CD4-positive, alpha-beta T cell (primary cell): ENCODE data around the gene CHST2. TPM values are rescaled to one million over a fixed set of nuclear protein-coding genes. Genes with fewer than 3 reads are reported as not detected.
A peak's percentile ranks its signal among the peaks of the same experiment; 100 is the strongest.

Experiments used
- ATAC-seq: fragments of 200-7000 bp; cut with Tn5 transposase; one replicate; pipeline ENCODE4 v1.10.0; 2022; ENCODE audit warnings: mild to moderate bottlenecking; ENCODE audit not compliant: poor library complexity
- CTCF ChIA-PET: fragments of 350-600 bp; sonication (Branson Sonifier 250); formaldehyde crosslinking; loops from one replicate; lab custom pipeline; 2021; ENCODE audit warnings: antibody characterized with exemption, inconsistent platforms; lab: Charles Lee
- POLR2A ChIA-PET: fragments of 350-600 bp; sonication (Branson Sonifier 250); formaldehyde crosslinking; loops from one replicate; lab custom pipeline; 2021; ENCODE audit warnings: antibody characterized with exemption, inconsistent platforms; lab: Charles Lee
- DNase-seq, 14 experiments: peaks; one replicate each; pipeline ENCODE4 v3.0.0-alpha.2; 2013 to 2020; ENCODE audit warnings: mixed read lengths in 2 of 14
- H3K27ac ChIP-seq, 2 donors: one replicate each; pipeline versions ENCODE4 v1.5.1 to v1.7.0; 2013; ENCODE audit warnings: low read length in 2 of 2, low read depth in 1 of 2, mild to moderate bottlenecking in 1 of 2
- H3K27me3 ChIP-seq, 2 experiments: 1 replicate in 1 of 2; 2 replicates in 1 of 2; pipeline versions ENCODE4 v1.6.1 to v1.7.0; 2013; ENCODE audit warnings: low read length in 2 of 2, control low read depth in 1 of 2, mild to moderate bottlenecking in 1 of 2, moderate library complexity in 1 of 2; ENCODE audit not compliant: insufficient read depth in 2 of 2, control insufficient read depth in 1 of 2
- H3K36me3 ChIP-seq: one replicate; pipeline ENCODE4 v1.6.1; 2013; ENCODE audit warnings: low read length, control low read depth; ENCODE audit not compliant: insufficient read depth
- H3K4me1 ChIP-seq: one replicate; pipeline ENCODE4 v1.6.1; 2013; ENCODE audit warnings: low read length, control low read depth; ENCODE audit not compliant: insufficient read depth
- H3K4me3 ChIP-seq: one replicate; pipeline ENCODE4 v1.5.1; 2013; ENCODE audit warnings: mild to moderate bottlenecking, low read length, moderate library complexity
- H3K9me3 ChIP-seq, 2 experiments: 1 replicate in 1 of 2; 2 replicates in 1 of 2; pipeline versions ENCODE4 v1.6.1 to v1.7.0; 2013; ENCODE audit warnings: low read length in 2 of 2, mild to moderate bottlenecking in 2 of 2, control low read depth in 1 of 2, moderate library complexity in 1 of 2; ENCODE audit not compliant: control insufficient read depth in 1 of 2, insufficient read depth in 1 of 2
- H3K27ac Mint-ChIP-seq: one replicate; pipeline ENCODE4 v1.8.0; 2020; ENCODE audit warnings: mixed read lengths
- H3K27me3 Mint-ChIP-seq: one replicate; pipeline ENCODE4 v1.8.0; 2021; ENCODE audit warnings: mixed read lengths
- H3K36me3 Mint-ChIP-seq: one replicate; pipeline ENCODE4 v1.8.0; 2021; ENCODE audit warnings: low read depth, mixed read lengths
- H3K4me1 Mint-ChIP-seq: one replicate; pipeline ENCODE4 v1.8.0; 2021; ENCODE audit warnings: low read depth, mixed read lengths
- H3K4me3 Mint-ChIP-seq: one replicate; pipeline ENCODE4 v1.8.0; 2020; ENCODE audit warnings: mild to moderate bottlenecking, mixed read lengths
- H3K9me3 Mint-ChIP-seq: one replicate; pipeline ENCODE4 v1.8.0; 2020; ENCODE audit warnings: mixed read lengths
- CTCF ChIP-seq: fragments of 200-600 bp; IDR thresholded peaks from one replicate; pipeline ENCODE4 v1.8.0; 2022; ENCODE audit warnings: antibody characterized with exemption, mild to moderate bottlenecking
- intact Hi-C, 2 experiments: fragments of 100-400 bp; cut with DNase I in 1 of 2; cut with micrococcal nuclease in 1 of 2; formaldehyde crosslinking; loops; one replicate each; pipeline versions ENCODE4 v1.15.1 to v1.9.0; 2023 to 2025; cut with DNase I, micrococcal nuclease
- total RNA-seq, 174 experiments: library from RNA in 2 of 174; stranded (reverse) in 2 of 174; gene quantifications; one replicate each; pipeline ENCODE4 v1.2.3 and lab custom pipeline; 2021 to 2026

The CHST2 gene
- total RNA-seq, 2 experiments from 2014 or later: 2.0 TPM

DNA sequence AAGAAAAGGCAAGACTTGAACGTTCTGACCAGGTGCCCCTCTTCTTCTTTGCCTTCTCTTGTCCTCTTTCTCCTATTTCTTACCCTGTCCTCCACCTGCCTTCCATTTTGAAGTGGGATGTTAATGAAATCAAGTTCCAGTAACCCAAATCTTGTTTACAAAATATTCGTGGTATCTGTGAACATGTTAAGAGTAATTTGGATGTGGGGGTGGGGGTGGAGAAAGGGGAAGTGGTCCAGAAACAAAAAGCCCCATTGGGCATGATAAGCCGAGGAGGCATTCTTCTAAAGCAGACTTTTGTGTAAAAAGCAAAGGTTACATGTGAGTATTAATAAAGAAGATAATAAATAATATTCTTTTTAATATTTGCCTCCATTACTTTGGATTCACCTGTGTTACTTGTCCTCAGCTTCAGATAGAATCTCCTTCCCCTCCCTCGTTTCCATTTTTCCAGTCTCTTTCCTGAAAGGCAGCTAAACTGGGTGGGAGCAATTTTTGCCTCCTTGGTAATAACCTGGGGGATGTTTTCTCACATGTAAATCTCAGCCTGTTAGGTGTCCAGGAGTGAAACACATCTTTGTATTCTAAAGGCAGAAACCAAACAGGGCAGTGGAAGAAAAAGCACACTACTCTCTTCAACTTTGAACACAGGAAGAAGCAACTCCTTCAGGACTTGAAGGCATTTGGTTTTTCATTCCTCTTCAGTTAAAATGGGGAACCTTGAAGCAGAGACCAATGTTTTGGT, 3.2 kb downstream of the CHST2 start:
- H3K27ac Mint-ChIP-seq: peak overlapping the region; percentile 66
- CTCF ChIA-PET: no interaction called here
- DNase-seq: peak in 2 of 14 experiments; percentile 19 to 27

GRCh38 chr3:143123353-143123984, 3.9 kb downstream of the CHST2 start:
- peak overlapping the region; percentile 66 for H3K27ac Mint-ChIP-seq
- DNase-seq: peak in 3 of 14 experiments; percentile 7 to 40 (median 26)

More for the DNA sequence above, 3.2 kb downstream of the CHST2 start:
- no peaks in the 10 kb centered on the region for H3K9me3 Mint-ChIP-seq
- H3K27ac ChIP-seq: peak overlapping the region; percentile 17 to 25
- peaks cover 0 to 3% of the 10 kb centered on the region in 2 experiments for H3K27me3 ChIP-seq
- POLR2A ChIA-PET: interaction anchor here (0.7 to 2.6 kb wide), 4 partner anchors 9 to 326 kb away, joined by 3 to 11 read pairs (median 5); partner anchors contain the start of gene U2SURP
- ATAC-seq: no peak
- peak overlapping the region; percentile 12 for H3K4me3 ChIP-seq
- peak overlapping the region; percentile 86 for H3K4me3 Mint-ChIP-seq
- H3K4me1 Mint-ChIP-seq: peaks cover 62% of the 10 kb centered on the region
- H3K27me3 Mint-ChIP-seq: no peaks in the 10 kb centered on the region
- intact Hi-C loops: loop anchor here in 1 of 2 experiments (5.0 to 10.0 kb wide), 4 partner anchors 182 to 642 kb away; no protein-coding TSS in a partner anchor
- no peaks in the 10 kb centered on the region for H3K36me3 ChIP-seq
- peaks cover 0 to 12% of the 10 kb centered on the region in 2 experiments for H3K9me3 ChIP-seq
- TF ChIP-seq CTCF: no peak
- peaks cover 11% of the 10 kb centered on the region for H3K36me3 Mint-ChIP-seq
- peaks cover 40% of the 10 kb centered on the region for H3K4me1 ChIP-seq

More at GRCh38 chr3:143123353-143123984, 3.9 kb downstream of the CHST2 start:
- intact Hi-C loops: loop anchor here in 1 of 2 experiments (5.0 to 10.0 kb wide), 4 partner anchors 181 to 641 kb away; no protein-coding TSS in a partner anchor
- peak overlapping the region; percentile 65 for H3K4me3 Mint-ChIP-seq
- Histone ChIP-seq H3K27ac (peak overlapping the region in 1 of 2 donors; percentile 25), H3K4me3 (peak overlapping the region; percentile 12), H3K36me3 (no peaks in the 10 kb centered on the region), H3K27me3 (peaks cover 0 to 3% of the 10 kb centered on the region in 2 experiments), H3K9me3 (peaks cover 0 to 12% of the 10 kb centered on the region in 2 experiments), H3K4me1 (peaks cover 39% of the 10 kb centered on the region)
- no peaks in the 10 kb centered on the region for H3K27me3 Mint-ChIP-seq
- no peak for ATAC-seq
- ChIA-PET POLR2A (interaction anchor here (0.7 to 2.6 kb wide), 7 partner anchors 9 to 325 kb away, joined by 3 to 11 read pairs (median 4); partner anchors contain the start of gene U2SURP), CTCF (no interaction called here)
- no peak for TF ChIP-seq CTCF
- H3K36me3 Mint-ChIP-seq: peaks cover 11% of the 10 kb centered on the region
- H3K4me1 Mint-ChIP-seq: peaks cover 68% of the 10 kb centered on the region
- no peaks in the 10 kb centered on the region for H3K9me3 Mint-ChIP-seq
